GM15510 (cell line): Measurements from ENCODE around the gene AP1AR.

Source experiments
- POLR2A ChIP-seq: IDR thresholded peaks from 3 replicates; pipeline ENCODE4 v1.6.1; 2011; ENCODE audit warnings: borderline replicate concordance; ENCODE audit not compliant: insufficient read length; ENCODE audit errors: extremely low read depth

AP1AR gene

GRCh38 chr4:112214390-112215264, 17.0 kb upstream of the AP1AR start:
- no peak for TF ChIP-seq POLR2A

- TF ChIP-seq POLR2A: no peak
Observed at GRCh38 chr4:112219826-112220366, 11.7 kb upstream of the AP1AR start.

GRCh38 chr4:112222219-112222955, 9.2 kb upstream of the AP1AR start:
- no peak for TF ChIP-seq POLR2A

- TF ChIP-seq POLR2A: no peak
Observed at GRCh38 chr4:112225157-112225556, 6.4 kb upstream of the AP1AR start.

GRCh38 chr4:112230879-112231778, 458 bp upstream of the AP1AR start:
- TF ChIP-seq POLR2A: no peak

- no peak for TF ChIP-seq POLR2A
Observed at GRCh38 chr4:112234952-112235609, 3.5 kb downstream of the AP1AR start.

GRCh38 chr4:112236040-112236439, 4.5 kb downstream of the AP1AR start:
- TF ChIP-seq POLR2A: no peak

- no peak for TF ChIP-seq POLR2A
Observed at GRCh38 chr4:112238833-112239232, 7.2 kb downstream of the AP1AR start.

GRCh38 chr4:112245383-112245782, 13.8 kb downstream of the AP1AR start:
- no peak for TF ChIP-seq POLR2A

GRCh38 chr4:112247021-112247420, 15.4 kb downstream of the AP1AR start:
- TF ChIP-seq POLR2A: no peak

- no peak for TF ChIP-seq POLR2A
Observed at GRCh38 chr4:112251019-112251643, 19.5 kb downstream of the AP1AR start.

GRCh38 chr4:112252234-112252633, 20.6 kb downstream of the AP1AR start:
- no peak for TF ChIP-seq POLR2A

- TF ChIP-seq POLR2A: no peak
Observed at GRCh38 chr4:112253382-112254000, 21.9 kb downstream of the AP1AR start.

- TF ChIP-seq POLR2A: no peak
Observed at GRCh38 chr4:112257098-112257497, 25.5 kb downstream of the AP1AR start.

GRCh38 chr4:112266823-112267222, 35.2 kb downstream of the AP1AR start:
- TF ChIP-seq POLR2A: no peak
